PC-3 (cell line): Measurements from ENCODE around the gene MORC3. TPM values are rescaled to one million over a fixed set of nuclear protein-coding genes. Genes with fewer than 3 reads are reported as not detected.

Experiments
- ATAC-seq: fragments of 200-7000 bp; cut with Tn5 transposase; 2 replicates; pipeline ENCODE4 v1.9.1; 2020; ENCODE audit warnings: mild to moderate bottlenecking, moderate library complexity
- BruUV-seq: library from RNA; stranded (reverse); fragments of 400-500 nt; replicated peaks from 2 replicates; lab custom pipeline; 2021; lab: Mats Ljungman, UMichigan
- CTCF ChIA-PET: fragments of 300-600 bp; sonication (Branson Sonifier 250); formaldehyde crosslinking; loops from one replicate; lab custom pipeline; 2022; ENCODE audit warnings: antibody characterized with exemption; lab: Charles Lee
- POLR2A ChIA-PET: fragments of 300-600 bp; sonication (Branson Sonifier 250); formaldehyde crosslinking; loops from one replicate; lab custom pipeline; 2022; ENCODE audit warnings: antibody characterized with exemption; ENCODE audit not compliant: unreplicated experiment; lab: Charles Lee
- DNase-seq: peaks from one replicate; pipeline ENCODE4 v3.0.0-alpha.2; 2015
- H2AFZ ChIP-seq: fragments of 300-600 bp; sonication (generic); 2 replicates; pipeline ENCODE4 v1.6.0; 2016; ENCODE audit warnings: antibody characterized with exemption, low read length
- H3F3A ChIP-seq: fragments of 300-600 bp; sonication (generic); one replicate; pipeline ENCODE4 v1.6.0; 2017; ENCODE audit warnings: antibody characterized with exemption, low read length, control low read depth, mild to moderate bottlenecking; ENCODE audit not compliant: unreplicated experiment
- H3K27ac ChIP-seq: fragments of 300-600 bp; sonication (generic); 2 replicates; pipeline ENCODE4 v1.5.1; 2016; ENCODE audit warnings: mild to moderate bottlenecking, low read length
- H3K27me3 ChIP-seq: fragments of 300-600 bp; sonication (generic); 2 replicates; pipeline ENCODE4 v1.6.1; 2016; ENCODE audit warnings: low read length, mixed read lengths
- H3K36me3 ChIP-seq: fragments of 300-600 bp; sonication (generic); 2 replicates; pipeline ENCODE4 v1.6.1; 2016; ENCODE audit warnings: low read depth, mixed run types, low read length, mixed read lengths
- H3K4me1 ChIP-seq: fragments of 300-600 bp; sonication (generic); 2 replicates; pipeline ENCODE4 v1.5.1; 2016; ENCODE audit warnings: low read length; ENCODE audit not compliant: insufficient read depth
- H3K4me2 ChIP-seq: fragments of 300-600 bp; sonication (generic); 2 replicates; pipeline ENCODE4 v1.6.0; 2016; ENCODE audit warnings: low read length
- H3K4me3 ChIP-seq: fragments of 300-600 bp; sonication (generic); 2 replicates; pipeline ENCODE4 v1.5.1; 2016; ENCODE audit warnings: mild to moderate bottlenecking, low read length, mixed read lengths
- H3K79me2 ChIP-seq: fragments of 300-600 bp; sonication (generic); 2 replicates; pipeline ENCODE4 v1.6.1; 2017; ENCODE audit warnings: low read length, mixed read lengths
- H3K9ac ChIP-seq: fragments of 300-600 bp; sonication (generic); 2 replicates; pipeline ENCODE4 v1.6.0; 2016; ENCODE audit warnings: mild to moderate bottlenecking, low read length
- H3K9me2 ChIP-seq: fragments of 300-600 bp; sonication (generic); replicated peaks from 2 replicates; pipeline ENCODE4 v1.6.1; 2016; ENCODE audit warnings: mixed run types, low read length, mixed read lengths
- H3K9me3 ChIP-seq: fragments of 300-600 bp; sonication (generic); 2 replicates; pipeline ENCODE4 v1.6.1; 2016; ENCODE audit warnings: low read length, mixed read lengths
- H4K20me1 ChIP-seq: fragments of 300-600 bp; sonication (generic); 2 replicates; pipeline ENCODE4 v1.6.1; 2016; ENCODE audit warnings: low read length, mixed read lengths
- EZH2 ChIP-seq: fragments of 300-600 bp; sonication (generic); IDR thresholded peaks from one replicate; pipeline ENCODE4 v1.6.1; 2017; ENCODE audit warnings: antibody characterized with exemption, mild to moderate bottlenecking, low read length; ENCODE audit not compliant: unreplicated experiment
- EZH2phosphoT487 ChIP-seq: fragments of 300-600 bp; sonication (generic); IDR thresholded peaks from 2 replicates; pipeline ENCODE4 v1.6.1; 2018; ENCODE audit warnings: mild to moderate bottlenecking, antibody characterized with exemption, low read length, borderline replicate concordance
- intact Hi-C: fragments of 100-400 bp; cut with micrococcal nuclease; formaldehyde crosslinking; loops from 2 replicates; pipeline ENCODE4 v1.9.0; 2023
- total RNA-seq: library from RNA; depleted of rRNA; stranded (reverse); fragments of >200 nt; gene quantifications from 2 replicates; pipeline ENCODE4 v1.2.3, GENCODE V29; 2014
- TF ChIP-seq, protein P1 (sequence below): fragments of 300-600 bp; sonication (generic); conservative IDR thresholded peaks from 2 replicates; pipeline ENCODE4 v1.5.1; 2017; ENCODE audit warnings: antibody characterized with exemption, low read depth, mild to moderate bottlenecking, low read length

The MORC3 gene
- total RNA-seq, 1 experiment from 2014 or later = 23.0 TPM

GRCh38 chr21:36355868-36356267 is 35.9 kb downstream of the MORC3 start:
- no peak overlapping the region for H3K4me2 ChIP-seq
- no peak overlapping the region for H3K9ac ChIP-seq
- ATAC-seq (no peak), DNase-seq (no peak)
- no peaks in the 10 kb centered on the region for H4K20me1 ChIP-seq
- BruUV-seq = no TSS peak
- H3K9me2 ChIP-seq = no peaks in the 10 kb centered on the region
- H3K9me3 ChIP-seq = no peaks in the 10 kb centered on the region
- no peaks in the 10 kb centered on the region for H3K4me1 ChIP-seq
- intact Hi-C loops = no loop called here
- no peak overlapping the region for H3K27ac ChIP-seq
- H2AFZ ChIP-seq = no peak overlapping the region
- TF ChIP-seq, protein P1, sequence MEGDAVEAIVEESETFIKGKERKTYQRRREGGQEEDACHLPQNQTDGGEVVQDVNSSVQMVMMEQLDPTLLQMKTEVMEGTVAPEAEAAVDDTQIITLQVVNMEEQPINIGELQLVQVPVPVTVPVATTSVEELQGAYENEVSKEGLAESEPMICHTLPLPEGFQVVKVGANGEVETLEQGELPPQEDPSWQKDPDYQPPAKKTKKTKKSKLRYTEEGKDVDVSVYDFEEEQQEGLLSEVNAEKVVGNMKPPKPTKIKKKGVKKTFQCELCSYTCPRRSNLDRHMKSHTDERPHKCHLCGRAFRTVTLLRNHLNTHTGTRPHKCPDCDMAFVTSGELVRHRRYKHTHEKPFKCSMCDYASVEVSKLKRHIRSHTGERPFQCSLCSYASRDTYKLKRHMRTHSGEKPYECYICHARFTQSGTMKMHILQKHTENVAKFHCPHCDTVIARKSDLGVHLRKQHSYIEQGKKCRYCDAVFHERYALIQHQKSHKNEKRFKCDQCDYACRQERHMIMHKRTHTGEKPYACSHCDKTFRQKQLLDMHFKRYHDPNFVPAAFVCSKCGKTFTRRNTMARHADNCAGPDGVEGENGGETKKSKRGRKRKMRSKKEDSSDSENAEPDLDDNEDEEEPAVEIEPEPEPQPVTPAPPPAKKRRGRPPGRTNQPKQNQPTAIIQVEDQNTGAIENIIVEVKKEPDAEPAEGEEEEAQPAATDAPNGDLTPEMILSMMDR = no peak
- TF ChIP-seq EZH2phosphoT487 = no peak
- no peak for TF ChIP-seq EZH2
- no peaks in the 10 kb centered on the region for H3K79me2 ChIP-seq
- no peaks in the 10 kb centered on the region for H3F3A ChIP-seq
- peaks cover 41% of the 10 kb centered on the region for H3K36me3 ChIP-seq
- CTCF ChIA-PET = no interaction called here
- no peaks in the 10 kb centered on the region for H3K27me3 ChIP-seq
- POLR2A ChIA-PET = no interaction called here
- H3K4me3 ChIP-seq = no peak overlapping the region

DNA sequence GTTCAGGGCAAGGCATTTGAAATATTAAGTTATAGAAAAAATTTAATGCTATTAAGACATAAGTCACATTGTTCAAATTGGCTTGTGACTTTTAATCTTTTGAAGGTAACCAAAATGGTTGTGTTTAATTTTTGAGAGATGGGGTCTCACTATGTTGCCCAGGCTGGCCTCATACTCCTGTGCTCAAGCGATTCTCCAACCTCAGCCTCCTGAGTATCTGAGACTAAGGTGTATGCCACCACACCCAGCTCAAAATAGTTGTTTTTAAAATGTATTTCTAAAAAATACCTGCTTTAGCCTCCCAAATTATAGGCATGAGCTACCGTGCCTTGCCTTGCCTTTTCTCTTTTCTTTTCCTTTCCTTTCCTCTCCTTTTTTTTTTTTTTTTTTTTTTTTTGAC is 39.2 kb downstream of the MORC3 start:
- POLR2A ChIA-PET = no interaction called here
- TF ChIP-seq, protein P1 = no peak
- TF ChIP-seq EZH2 (no peak), EZH2phosphoT487 (no peak)
- peaks cover 56% of the 10 kb centered on the region for H3K36me3 ChIP-seq

GRCh38 chr21:36369064-36369685 is 49.2 kb downstream of the MORC3 start:
- H3K27ac ChIP-seq = no peak overlapping the region
- H3K27me3 ChIP-seq = no peaks in the 10 kb centered on the region
- H3K4me1 ChIP-seq = no peaks in the 10 kb centered on the region
- no peak overlapping the region for H3K9ac ChIP-seq
- TSS peak; percentile 33 for BruUV-seq
- H4K20me1 ChIP-seq = no peaks in the 10 kb centered on the region
- H3K9me2 ChIP-seq = no peaks in the 10 kb centered on the region
- CTCF ChIA-PET = no interaction called here
- H3K79me2 ChIP-seq = no peaks in the 10 kb centered on the region
- POLR2A ChIA-PET = interaction anchor here (0.7 kb wide), 1 partner anchor 886 kb away, joined by 3 read pairs; no protein-coding TSS in a partner anchor
- intact Hi-C loops = no loop called here
- ATAC-seq = no peak
- no peak overlapping the region for H2AFZ ChIP-seq
- H3K4me3 ChIP-seq = no peak overlapping the region
- H3F3A ChIP-seq = no peaks in the 10 kb centered on the region
- peaks cover 77% of the 10 kb centered on the region for H3K36me3 ChIP-seq
- TF ChIP-seq EZH2 (no peak), EZH2phosphoT487 (no peak)
- TF ChIP-seq, protein P1 = no peak
- no peak overlapping the region for H3K4me2 ChIP-seq
- no peak for DNase-seq
- no peaks in the 10 kb centered on the region for H3K9me3 ChIP-seq

More for the DNA sequence above, 39.2 kb downstream of the MORC3 start:
- Histone ChIP-seq H3K27me3 (no peaks in the 10 kb centered on the region), H3K4me3 (no peak overlapping the region), H3K9me3 (no peaks in the 10 kb centered on the region), H3K27ac (no peak overlapping the region), H3K4me1 (no peaks in the 10 kb centered on the region), H2AFZ (no peak overlapping the region), H4K20me1 (no peaks in the 10 kb centered on the region), H3K4me2 (no peak overlapping the region), H3K9me2 (no peaks in the 10 kb centered on the region), H3K9ac (no peak overlapping the region), H3K79me2 (no peaks in the 10 kb centered on the region), H3F3A (no peaks in the 10 kb centered on the region)
- no peak for ATAC-seq
- no TSS peak for BruUV-seq
- intact Hi-C loops = no loop called here
- no peak for DNase-seq
- CTCF ChIA-PET = no interaction called here
